Effector memory CD4-positive, alpha-beta T cell (primary cell): Measurements from ENCODE around the gene MRPS12.

Experiments used
- DNase-seq, 3 donors: peaks; one replicate each; pipeline ENCODE4 v3.0.0-alpha.2; 2020
- H3K27ac ChIP-seq: 2 replicates; pipeline ENCODE4 v1.7.0; 2013; ENCODE audit warnings: mild to moderate bottlenecking, low read length, moderate library complexity; ENCODE audit not compliant: insufficient read depth, poor library complexity, severe bottlenecking
- H3K27me3 ChIP-seq: replicated peaks from 2 replicates; pipeline ENCODE4 v1.7.0; 2013; ENCODE audit warnings: mild to moderate bottlenecking, low read length; ENCODE audit not compliant: insufficient read depth, control insufficient read depth, poor library complexity, severe bottlenecking
- H3K36me3 ChIP-seq: 2 replicates; pipeline ENCODE4 v1.7.0; 2013; ENCODE audit warnings: mild to moderate bottlenecking, low read length, moderate library complexity; ENCODE audit not compliant: control insufficient read depth, insufficient read depth
- H3K4me1 ChIP-seq: 2 replicates; pipeline ENCODE4 v1.7.0; 2013; ENCODE audit warnings: low read length, mild to moderate bottlenecking; ENCODE audit not compliant: control insufficient read depth, insufficient read depth, poor library complexity, severe bottlenecking
- H3K4me3 ChIP-seq: 2 replicates; pipeline ENCODE4 v1.7.0; 2013; ENCODE audit warnings: low read length, low read depth, mild to moderate bottlenecking; ENCODE audit not compliant: insufficient read depth, poor library complexity, severe bottlenecking
- H3K9me3 ChIP-seq: 2 replicates; pipeline ENCODE4 v1.7.0; 2013; ENCODE audit warnings: mild to moderate bottlenecking, low read length, moderate library complexity; ENCODE audit not compliant: control insufficient read depth

MRPS12 gene

GRCh38 chr19:38970664-38971532 is 40.2 kb downstream of the MRPS12 start:
- peaks cover 1% of the 10 kb centered on the region for H3K27me3 ChIP-seq
- peaks cover 3% of the 10 kb centered on the region for H3K4me1 ChIP-seq
- H3K9me3 ChIP-seq, result no peaks in the 10 kb centered on the region
- H3K27ac ChIP-seq, result no peak overlapping the region
- no peak overlapping the region for H3K4me3 ChIP-seq
- no peaks in the 10 kb centered on the region for H3K36me3 ChIP-seq
- DNase-seq, result no peak

- Histone ChIP-seq H3K27me3 (peaks cover 8% of the 10 kb centered on the region), H3K9me3 (no peaks in the 10 kb centered on the region), H3K4me1 (peaks cover 3% of the 10 kb centered on the region), H3K36me3 (no peaks in the 10 kb centered on the region), H3K27ac (no peak overlapping the region), H3K4me3 (no peak overlapping the region)
- DNase-seq, result no peak
Measured at GRCh38 chr19:38971672-38972071, 40.9 kb downstream of the MRPS12 start.

GRCh38 chr19:38974624-38975213 is 44.0 kb downstream of the MRPS12 start:
- Histone ChIP-seq H3K9me3 (no peaks in the 10 kb centered on the region), H3K36me3 (no peaks in the 10 kb centered on the region), H3K4me1 (peaks cover 3% of the 10 kb centered on the region), H3K4me3 (no peak overlapping the region), H3K27me3 (peaks cover 8% of the 10 kb centered on the region), H3K27ac (no peak overlapping the region)
- no peak for DNase-seq

GRCh38 chr19:38975214-38975860 is 44.6 kb downstream of the MRPS12 start, which contains the start of gene FBXO17:
TSS of gene FBXO17 (minus strand) at chr19:38975742. CDS start at chr19:38950319, 25,423 bp downstream.
- Histone ChIP-seq H3K9me3 (no peaks in the 10 kb centered on the region), H3K4me3 (no peak within 1 kb of the TSS), H3K27me3 (peaks cover 8% of the 10 kb centered on the region), H3K36me3 (no peaks in the 10 kb centered on the region), H3K4me1 (peaks cover 3% of the 10 kb centered on the region), H3K27ac (no peak within 1 kb of the TSS)
- DNase-seq, result no peak

GRCh38 chr19:38975861-38976271 is 45.1 kb downstream of the MRPS12 start:
- Histone ChIP-seq H3K4me1 (peaks cover 3% of the 10 kb centered on the region), H3K9me3 (no peaks in the 10 kb centered on the region), H3K27ac (no peak overlapping the region), H3K27me3 (peaks cover 8% of the 10 kb centered on the region), H3K36me3 (no peaks in the 10 kb centered on the region), H3K4me3 (no peak overlapping the region)
- no peak for DNase-seq

- Histone ChIP-seq H3K4me1 (peaks cover 3% of the 10 kb centered on the region), H3K27me3 (peaks cover 8% of the 10 kb centered on the region), H3K36me3 (no peaks in the 10 kb centered on the region), H3K9me3 (no peaks in the 10 kb centered on the region), H3K27ac (no peak overlapping the region), H3K4me3 (no peak overlapping the region)
- DNase-seq, result no peak
Measured at GRCh38 chr19:38977445-38978325, 46.9 kb downstream of the MRPS12 start.

GRCh38 chr19:38978326-38978689 is 47.6 kb downstream of the MRPS12 start:
- H3K36me3 ChIP-seq, result no peaks in the 10 kb centered on the region
- H3K9me3 ChIP-seq, result no peaks in the 10 kb centered on the region
- H3K27me3 ChIP-seq, result peaks cover 8% of the 10 kb centered on the region
- DNase-seq, result no peak
- peaks cover 3% of the 10 kb centered on the region for H3K4me1 ChIP-seq
- no peak overlapping the region for H3K4me3 ChIP-seq
- H3K27ac ChIP-seq, result no peak overlapping the region

- DNase-seq, result no peak
- no peak overlapping the region for H3K4me3 ChIP-seq
- no peaks in the 10 kb centered on the region for H3K36me3 ChIP-seq
- H3K27ac ChIP-seq, result no peak overlapping the region
- no peaks in the 10 kb centered on the region for H3K9me3 ChIP-seq
- peaks cover 8% of the 10 kb centered on the region for H3K27me3 ChIP-seq
- peaks cover 3% of the 10 kb centered on the region for H3K4me1 ChIP-seq
Measured at GRCh38 chr19:38979812-38980211, 49.1 kb downstream of the MRPS12 start.

- Histone ChIP-seq H3K4me3 (no peak overlapping the region), H3K4me1 (no peaks in the 10 kb centered on the region), H3K36me3 (no peaks in the 10 kb centered on the region), H3K27me3 (peaks cover 8% of the 10 kb centered on the region), H3K27ac (no peak overlapping the region), H3K9me3 (no peaks in the 10 kb centered on the region)
- no peak for DNase-seq
Measured at GRCh38 chr19:38980583-38981374, 50.0 kb downstream of the MRPS12 start.
